GM18858 (cell line): ENCODE results near the gene TRPT1.

Experiments
- ATAC-seq: cut with Tn5 transposase; IDR thresholded peaks from one replicate; pipeline ENCODE4 v1.9.1; 2021; ENCODE audit not compliant: unreplicated experiment

Gene TRPT1

GRCh38 chr11:64231546-64231945 lies 5.6 kb upstream of the TRPT1 start:
- no peak for ATAC-seq

DNA sequence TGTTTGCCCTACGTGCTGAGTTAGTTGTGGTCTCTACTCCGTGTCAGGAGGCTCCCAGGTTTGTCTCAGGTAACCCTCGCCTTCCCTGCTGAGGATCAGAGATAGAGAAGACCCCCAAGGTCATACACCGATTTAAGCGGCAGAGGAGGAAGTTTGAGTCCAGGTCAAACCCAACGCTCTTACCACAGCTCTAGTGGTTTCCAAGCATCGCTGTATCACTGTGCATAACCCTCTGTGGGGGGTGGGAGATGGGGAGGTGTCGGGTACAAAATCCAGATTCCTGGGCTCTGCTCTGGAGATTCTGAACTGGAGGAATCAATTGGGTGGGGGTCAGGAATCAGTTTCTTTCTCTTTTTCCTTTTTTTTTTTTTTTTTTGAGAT lies 5.0 kb upstream of the TRPT1 start:
- no peak for ATAC-seq

DNA sequence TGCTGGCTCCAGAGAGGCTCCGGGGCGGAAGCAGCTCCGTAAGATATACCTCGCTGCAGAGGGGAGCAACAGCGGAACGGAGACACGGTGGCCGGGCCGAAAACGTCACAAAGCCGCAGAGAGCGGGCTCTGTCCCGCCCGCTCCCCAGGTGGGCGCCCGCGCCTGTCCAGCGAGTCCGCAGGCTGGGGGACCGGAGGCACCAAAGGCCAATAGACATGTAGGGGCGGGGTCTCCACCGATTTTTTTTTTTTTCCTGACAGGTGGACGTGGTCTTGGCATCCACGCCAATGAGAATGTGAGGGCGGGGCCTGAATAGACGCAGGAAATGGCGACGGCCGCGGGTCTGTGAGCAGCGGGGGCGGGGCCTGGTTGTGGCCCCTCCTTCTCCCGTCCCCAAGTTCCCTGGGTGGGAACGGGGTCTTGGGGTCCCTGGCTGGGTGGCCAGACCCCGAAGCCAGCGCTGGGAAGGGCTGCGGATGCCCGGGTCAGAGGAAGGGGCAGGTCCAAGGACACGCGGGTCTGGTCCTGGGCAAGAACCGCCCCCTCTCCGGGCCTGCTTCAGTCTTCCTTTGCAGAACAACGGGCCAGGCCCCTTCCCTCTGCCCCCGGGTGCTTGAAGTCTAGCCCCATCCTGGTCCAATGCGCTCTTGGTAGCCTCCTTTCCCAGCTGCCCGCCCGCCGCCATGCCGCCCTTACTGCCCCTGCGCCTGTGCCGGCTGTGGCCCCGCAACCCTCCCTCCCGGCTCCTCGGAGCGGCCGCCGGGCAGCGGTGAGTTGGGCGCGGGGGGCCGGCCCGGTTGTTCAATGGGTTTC lies 4.4 kb upstream of the TRPT1 start, which contains the start of gene DNAJC4:
Gene DNAJC4 (plus strand): TSS at position 378 of the 814 bp plus-strand sequence. CDS start 307 bp downstream, at position 685.
- no peak for ATAC-seq

DNA sequence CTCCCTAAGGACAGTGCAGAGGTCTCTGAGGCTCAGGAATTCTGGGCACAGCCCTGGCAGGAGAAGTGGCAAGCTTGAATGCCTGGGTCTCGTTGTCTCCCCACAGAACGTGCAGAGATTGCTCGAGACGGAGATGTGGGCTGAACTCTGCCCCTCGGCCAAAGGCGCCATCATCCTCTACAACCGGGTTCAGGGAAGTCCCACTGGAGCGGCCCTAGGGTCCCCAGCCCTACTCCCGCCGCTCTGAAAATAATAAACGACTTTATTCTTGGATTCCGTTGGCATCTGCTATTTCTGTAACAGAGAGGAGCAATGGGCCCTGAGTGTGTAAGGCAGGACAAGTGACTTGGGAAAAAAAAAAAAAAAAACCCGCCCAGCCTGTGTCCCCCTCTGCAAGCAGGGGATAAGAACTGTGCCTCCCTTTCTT lies 3.8 kb upstream of the TRPT1 start:
- ATAC-seq, result no peak

- no peak for ATAC-seq
Measured at GRCh38 chr11:64229090-64229743, 3.2 kb upstream of the TRPT1 start.

GRCh38 chr11:64227405-64227956 lies 1.5 kb upstream of the TRPT1 start:
- ATAC-seq, result no peak

DNA sequence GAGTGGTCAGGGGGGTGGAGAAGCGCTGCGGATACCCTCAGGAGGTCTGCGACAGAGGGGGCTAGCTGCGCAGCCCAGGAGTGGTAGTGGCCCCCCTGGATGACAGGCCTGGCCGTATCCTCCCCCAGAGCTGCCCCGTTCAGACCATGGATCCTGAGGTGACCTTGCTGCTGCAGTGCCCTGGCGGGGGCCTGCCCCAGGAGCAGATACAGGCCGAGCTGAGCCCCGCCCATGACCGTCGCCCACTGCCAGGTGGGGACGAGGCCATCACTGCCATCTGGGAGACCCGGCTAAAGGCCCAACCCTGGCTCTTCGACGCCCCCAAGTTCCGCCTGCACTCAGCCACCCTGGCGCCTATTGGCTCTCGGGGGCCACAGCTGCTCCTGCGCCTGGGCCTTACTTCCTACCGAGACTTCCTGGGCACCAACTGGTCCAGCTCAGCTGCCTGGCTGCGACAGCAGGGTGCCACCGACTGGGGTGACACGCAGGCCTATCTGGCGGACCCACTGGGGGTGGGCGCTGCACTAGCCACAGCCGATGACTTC lies 593 bp upstream of the TRPT1 start:
- no peak for ATAC-seq

DNA sequence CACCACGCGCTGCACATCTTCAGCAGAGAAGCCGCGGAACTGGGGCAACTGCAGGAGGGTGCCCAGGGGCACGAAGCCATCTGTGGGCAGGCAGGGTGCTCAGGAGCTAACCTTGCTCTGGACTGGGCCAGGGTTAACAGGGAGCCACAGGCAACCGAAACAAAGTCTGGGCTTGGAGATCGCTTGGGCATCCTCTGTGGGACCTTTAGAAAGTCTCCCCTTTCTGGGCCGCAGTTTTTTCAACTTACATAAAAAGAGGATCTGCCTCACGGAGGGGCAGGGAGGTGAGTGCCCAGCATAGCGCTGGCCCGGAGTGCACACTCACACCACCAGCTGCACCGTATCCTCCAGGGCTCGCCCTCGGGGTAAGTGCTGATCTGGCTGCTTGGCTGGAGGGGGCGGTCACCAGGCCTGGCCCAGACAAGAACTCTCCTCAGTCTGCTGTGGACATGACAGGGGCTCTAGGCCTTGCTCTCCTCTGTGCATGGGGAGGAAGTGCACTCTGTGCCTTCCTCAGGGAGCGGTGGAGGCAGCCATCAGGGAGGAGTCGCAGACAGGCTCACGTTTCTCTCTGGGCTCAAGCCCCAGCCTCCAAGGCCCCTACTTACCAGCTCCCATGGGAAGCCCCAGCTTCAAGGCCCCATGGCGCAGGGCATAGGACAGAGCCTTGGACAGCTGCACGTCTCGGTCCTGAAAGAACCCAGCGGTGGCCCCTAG lies 937 bp downstream of the TRPT1 start:
- ATAC-seq, result no peak

DNA sequence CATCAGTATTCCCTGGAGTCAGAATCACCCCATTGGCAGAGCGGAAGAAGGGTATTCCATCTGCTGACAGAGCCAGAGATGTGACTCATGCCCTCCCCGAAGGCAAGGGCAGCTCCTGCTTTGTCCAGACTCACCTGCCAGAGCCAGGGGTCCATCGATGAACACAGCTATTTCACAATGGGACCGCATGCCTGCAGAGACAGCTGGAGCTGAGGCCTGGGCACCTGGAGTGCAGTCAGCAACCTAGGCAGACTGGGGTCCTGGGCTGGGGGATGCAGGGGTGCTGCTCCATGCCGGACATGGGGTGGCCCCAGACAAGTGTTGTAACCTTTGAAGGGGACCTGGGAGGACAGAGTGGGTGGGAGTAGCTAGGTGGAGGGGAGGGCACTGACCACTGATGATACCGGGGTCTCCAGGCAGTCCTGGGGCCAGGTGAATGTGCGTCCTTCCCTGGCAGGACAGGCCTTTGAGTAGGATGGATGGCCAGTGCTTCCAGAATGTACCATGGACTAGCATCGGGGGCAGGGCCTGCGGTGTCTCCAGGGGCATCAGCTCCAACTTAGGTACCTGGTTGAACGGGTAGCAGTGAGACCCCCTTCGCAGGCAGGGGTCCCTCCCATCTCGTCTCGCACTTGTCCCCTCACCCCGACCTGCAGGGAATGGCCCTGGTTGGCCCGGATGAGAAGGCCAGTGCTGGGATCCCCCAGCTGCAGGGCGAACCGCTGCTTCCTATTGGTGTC lies 1.7 kb downstream of the TRPT1 start:
- no peak for ATAC-seq

GRCh38 chr11:64223001-64223651 lies 2.9 kb downstream of the TRPT1 start:
- no peak for ATAC-seq

- ATAC-seq, result no peak
Measured at GRCh38 chr11:64222651-64223000, 3.4 kb downstream of the TRPT1 start.

- ATAC-seq, result no peak
Measured at GRCh38 chr11:64220798-64221197, 5.2 kb downstream of the TRPT1 start.

- ATAC-seq, result no peak
Measured at GRCh38 chr11:64220271-64220670, 5.7 kb downstream of the TRPT1 start.

GRCh38 chr11:64219755-64220154 lies 6.2 kb downstream of the TRPT1 start:
- no peak for ATAC-seq

- ATAC-seq, result no peak
Measured at GRCh38 chr11:64219354-64219684, 6.7 kb downstream of the TRPT1 start.

GRCh38 chr11:64218628-64219353 lies 7.2 kb downstream of the TRPT1 start:
- ATAC-seq, result no peak

GRCh38 chr11:64216879-64217278 lies 9.1 kb downstream of the TRPT1 start:
- no peak for ATAC-seq

DNA sequence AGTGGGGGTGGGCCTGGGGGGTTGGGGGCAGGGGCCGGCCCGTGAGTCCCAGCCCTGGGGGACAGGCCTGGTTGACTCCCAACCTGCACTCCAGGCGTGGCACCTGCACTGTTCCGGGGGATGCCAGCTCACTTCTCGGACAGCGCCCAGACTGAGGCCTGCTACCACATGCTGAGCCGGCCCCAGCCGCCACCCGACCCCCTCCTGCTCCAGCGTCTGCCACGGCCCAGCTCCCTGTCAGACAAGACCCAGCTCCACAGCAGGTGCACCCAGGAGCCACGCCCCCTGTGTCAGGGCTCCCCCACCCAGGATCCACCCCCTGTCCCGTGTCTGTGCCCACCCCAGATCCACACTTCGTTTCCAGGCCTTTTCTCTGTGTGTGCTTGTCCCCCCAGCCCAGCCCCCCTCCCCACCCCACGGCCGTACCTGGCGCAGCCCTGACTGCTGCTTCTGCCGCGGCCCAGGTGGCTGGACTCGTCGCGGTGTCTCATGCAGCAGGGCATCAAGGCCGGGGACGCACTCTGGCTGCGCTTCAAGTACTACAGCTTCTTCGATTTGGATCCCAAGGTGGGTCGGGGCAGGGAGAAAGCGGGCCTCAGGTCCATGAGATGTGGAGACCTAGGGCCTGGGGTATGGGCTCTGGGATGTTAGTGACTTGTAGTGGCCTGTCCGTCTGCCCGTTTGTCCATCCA lies 14.7 kb downstream of the TRPT1 start:
- ATAC-seq, result no peak
